ENCODE results near the gene CGRRF1. TPM values are rescaled to one million over a fixed set of nuclear protein-coding genes. Genes with fewer than 3 reads are reported as not detected.

Gene CGRRF1
- total and polyA plus RNA-seq, 2 of the 13 experiments (the other 11 are each of a cell fraction or from before 2014, with no cell fraction given): 16.8 to 18.2 TPM

DNA sequence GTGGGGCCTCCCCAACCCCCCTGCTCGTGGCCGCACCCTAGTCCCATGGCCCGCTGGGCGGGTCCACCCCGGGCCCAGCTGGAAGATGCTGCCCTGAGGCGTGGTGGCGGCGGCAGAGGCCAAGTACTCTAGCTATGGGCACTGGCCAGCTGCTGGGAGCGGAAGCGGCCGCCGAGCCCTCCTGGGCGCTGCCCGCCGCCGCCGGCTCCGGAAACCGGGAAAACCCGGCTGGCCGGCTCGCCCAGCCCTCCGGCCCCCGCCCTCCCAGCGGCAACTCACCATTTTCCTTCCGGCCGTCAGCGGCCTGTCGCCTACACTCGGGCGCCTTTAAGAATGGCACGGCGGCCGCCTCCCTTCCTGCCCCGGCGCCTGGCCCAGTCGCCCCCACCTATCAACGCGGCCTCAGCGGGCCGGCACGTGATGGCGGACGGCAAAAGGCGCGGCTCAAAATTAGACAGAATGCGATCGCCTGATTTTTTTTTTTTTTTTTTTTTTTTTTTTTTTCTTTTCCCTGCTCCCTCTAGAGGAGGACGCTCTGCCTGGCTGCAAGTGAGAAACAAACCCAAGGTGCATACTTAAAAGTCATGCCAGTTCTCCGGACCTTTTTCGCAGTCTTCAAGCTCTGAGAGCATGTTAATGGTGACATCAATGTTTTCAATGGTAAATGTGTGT lies 20.9 kb upstream of the CGRRF1 start, which contains the start of gene GMFB (continued):
- TF ChIP-seq, protein P1, sequence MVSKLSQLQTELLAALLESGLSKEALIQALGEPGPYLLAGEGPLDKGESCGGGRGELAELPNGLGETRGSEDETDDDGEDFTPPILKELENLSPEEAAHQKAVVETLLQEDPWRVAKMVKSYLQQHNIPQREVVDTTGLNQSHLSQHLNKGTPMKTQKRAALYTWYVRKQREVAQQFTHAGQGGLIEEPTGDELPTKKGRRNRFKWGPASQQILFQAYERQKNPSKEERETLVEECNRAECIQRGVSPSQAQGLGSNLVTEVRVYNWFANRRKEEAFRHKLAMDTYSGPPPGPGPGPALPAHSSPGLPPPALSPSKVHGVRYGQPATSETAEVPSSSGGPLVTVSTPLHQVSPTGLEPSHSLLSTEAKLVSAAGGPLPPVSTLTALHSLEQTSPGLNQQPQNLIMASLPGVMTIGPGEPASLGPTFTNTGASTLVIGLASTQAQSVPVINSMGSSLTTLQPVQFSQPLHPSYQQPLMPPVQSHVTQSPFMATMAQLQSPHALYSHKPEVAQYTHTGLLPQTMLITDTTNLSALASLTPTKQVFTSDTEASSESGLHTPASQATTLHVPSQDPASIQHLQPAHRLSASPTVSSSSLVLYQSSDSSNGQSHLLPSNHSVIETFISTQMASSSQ (IDR thresholded peaks at IDR 0.05; ENCODE audit: low read depth): no peak
- TF ChIP-seq, protein P1 (CRISPR knock-in tag; IDR thresholded peaks at IDR 0.05; ENCODE audit: borderline replicate concordance): peak; percentile 54; the same call in 1 of the 2 replicates
- TF ChIP-seq HOXA7 (CRISPR knock-in tag; IDR thresholded peaks at IDR 0.05): no peak
- 0 out of 2 replicates have a peak, but pooled peaks have one; percentile 31 for TF ChIP-seq ZNF230 (CRISPR knock-in tag; IDR thresholded peaks at IDR 0.05)
- TF ChIP-seq, protein P2, sequence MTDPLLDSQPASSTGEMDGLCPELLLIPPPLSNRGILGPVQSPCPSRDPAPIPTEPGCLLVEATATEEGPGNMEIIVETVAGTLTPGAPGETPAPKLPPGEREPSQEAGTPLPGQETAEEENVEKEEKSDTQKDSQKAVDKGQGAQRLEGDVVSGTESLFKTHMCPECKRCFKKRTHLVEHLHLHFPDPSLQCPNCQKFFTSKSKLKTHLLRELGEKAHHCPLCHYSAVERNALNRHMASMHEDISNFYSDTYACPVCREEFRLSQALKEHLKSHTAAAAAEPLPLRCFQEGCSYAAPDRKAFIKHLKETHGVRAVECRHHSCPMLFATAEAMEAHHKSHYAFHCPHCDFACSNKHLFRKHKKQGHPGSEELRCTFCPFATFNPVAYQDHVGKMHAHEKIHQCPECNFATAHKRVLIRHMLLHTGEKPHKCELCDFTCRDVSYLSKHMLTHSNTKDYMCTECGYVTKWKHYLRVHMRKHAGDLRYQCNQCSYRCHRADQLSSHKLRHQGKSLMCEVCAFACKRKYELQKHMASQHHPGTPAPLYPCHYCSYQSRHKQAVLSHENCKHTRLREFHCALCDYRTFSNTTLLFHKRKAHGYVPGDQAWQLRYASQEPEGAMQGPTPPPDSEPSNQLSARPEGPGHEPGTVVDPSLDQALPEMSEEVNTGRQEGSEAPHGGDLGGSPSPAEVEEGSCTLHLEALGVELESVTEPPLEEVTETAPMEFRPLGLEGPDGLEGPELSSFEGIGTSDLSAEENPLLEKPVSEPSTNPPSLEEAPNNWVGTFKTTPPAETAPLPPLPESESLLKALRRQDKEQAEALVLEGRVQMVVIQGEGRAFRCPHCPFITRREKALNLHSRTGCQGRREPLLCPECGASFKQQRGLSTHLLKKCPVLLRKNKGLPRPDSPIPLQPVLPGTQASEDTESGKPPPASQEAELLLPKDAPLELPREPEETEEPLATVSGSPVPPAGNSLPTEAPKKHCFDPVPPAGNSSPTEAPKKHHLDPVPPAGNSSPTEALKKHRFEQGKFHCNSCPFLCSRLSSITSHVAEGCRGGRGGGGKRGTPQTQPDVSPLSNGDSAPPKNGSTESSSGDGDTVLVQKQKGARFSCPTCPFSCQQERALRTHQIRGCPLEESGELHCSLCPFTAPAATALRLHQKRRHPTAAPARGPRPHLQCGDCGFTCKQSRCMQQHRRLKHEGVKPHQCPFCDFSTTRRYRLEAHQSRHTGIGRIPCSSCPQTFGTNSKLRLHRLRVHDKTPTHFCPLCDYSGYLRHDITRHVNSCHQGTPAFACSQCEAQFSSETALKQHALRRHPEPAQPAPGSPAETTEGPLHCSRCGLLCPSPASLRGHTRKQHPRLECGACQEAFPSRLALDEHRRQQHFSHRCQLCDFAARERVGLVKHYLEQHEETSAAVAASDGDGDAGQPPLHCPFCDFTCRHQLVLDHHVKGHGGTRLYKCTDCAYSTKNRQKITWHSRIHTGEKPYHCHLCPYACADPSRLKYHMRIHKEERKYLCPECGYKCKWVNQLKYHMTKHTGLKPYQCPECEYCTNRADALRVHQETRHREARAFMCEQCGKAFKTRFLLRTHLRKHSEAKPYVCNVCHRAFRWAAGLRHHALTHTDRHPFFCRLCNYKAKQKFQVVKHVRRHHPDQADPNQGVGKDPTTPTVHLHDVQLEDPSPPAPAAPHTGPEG (CRISPR knock-in tag; IDR thresholded peaks at IDR 0.05): peak; percentile 38; the same call in 1 of the 2 replicates
- TF ChIP-seq HNRNPH1 (optimal IDR thresholded peaks at IDR 0.05; ENCODE audit: low read depth, low read length): no peak
- TF ChIP-seq ZNF44 (CRISPR knock-in tag; IDR thresholded peaks at IDR 0.05): no peak
- TF ChIP-seq ZNF343 (CRISPR knock-in tag; IDR thresholded peaks at IDR 0.05): peak; percentile 75; the same call in 1 of the 2 replicates
- TF ChIP-seq MEIS2 (CRISPR knock-in tag; IDR thresholded peaks at IDR 0.05): peak; percentile 52
- TF ChIP-seq RCOR2 (CRISPR knock-in tag; IDR thresholded peaks at IDR 0.05): no peak
- no peak for TF ChIP-seq RBAK (CRISPR knock-in tag; IDR thresholded peaks at IDR 0.05)
- TF ChIP-seq, protein P3, sequence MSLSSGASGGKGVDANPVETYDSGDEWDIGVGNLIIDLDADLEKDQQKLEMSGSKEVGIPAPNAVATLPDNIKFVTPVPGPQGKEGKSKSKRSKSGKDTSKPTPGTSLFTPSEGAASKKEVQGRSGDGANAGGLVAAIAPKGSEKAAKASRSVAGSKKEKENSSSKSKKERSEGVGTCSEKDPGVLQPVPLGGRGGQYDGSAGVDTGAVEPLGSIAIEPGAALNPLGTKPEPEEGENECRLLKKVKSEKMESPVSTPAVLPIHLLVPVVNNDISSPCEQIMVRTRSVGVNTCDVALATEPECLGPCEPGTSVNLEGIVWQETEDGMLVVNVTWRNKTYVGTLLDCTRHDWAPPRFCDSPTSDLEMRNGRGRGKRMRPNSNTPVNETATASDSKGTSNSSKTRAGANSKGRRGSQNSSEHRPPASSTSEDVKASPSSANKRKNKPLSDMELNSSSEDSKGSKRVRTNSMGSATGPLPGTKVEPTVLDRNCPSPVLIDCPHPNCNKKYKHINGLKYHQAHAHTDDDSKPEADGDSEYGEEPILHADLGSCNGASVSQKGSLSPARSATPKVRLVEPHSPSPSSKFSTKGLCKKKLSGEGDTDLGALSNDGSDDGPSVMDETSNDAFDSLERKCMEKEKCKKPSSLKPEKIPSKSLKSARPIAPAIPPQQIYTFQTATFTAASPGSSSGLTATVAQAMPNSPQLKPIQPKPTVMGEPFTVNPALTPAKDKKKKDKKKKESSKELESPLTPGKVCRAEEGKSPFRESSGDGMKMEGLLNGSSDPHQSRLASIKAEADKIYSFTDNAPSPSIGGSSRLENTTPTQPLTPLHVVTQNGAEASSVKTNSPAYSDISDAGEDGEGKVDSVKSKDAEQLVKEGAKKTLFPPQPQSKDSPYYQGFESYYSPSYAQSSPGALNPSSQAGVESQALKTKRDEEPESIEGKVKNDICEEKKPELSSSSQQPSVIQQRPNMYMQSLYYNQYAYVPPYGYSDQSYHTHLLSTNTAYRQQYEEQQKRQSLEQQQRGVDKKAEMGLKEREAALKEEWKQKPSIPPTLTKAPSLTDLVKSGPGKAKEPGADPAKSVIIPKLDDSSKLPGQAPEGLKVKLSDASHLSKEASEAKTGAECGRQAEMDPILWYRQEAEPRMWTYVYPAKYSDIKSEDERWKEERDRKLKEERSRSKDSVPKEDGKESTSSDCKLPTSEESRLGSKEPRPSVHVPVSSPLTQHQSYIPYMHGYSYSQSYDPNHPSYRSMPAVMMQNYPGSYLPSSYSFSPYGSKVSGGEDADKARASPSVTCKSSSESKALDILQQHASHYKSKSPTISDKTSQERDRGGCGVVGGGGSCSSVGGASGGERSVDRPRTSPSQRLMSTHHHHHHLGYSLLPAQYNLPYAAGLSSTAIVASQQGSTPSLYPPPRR (CRISPR knock-in tag; IDR thresholded peaks at IDR 0.05; ENCODE audit: borderline replicate concordance): no peak
- TF ChIP-seq, protein P4, sequence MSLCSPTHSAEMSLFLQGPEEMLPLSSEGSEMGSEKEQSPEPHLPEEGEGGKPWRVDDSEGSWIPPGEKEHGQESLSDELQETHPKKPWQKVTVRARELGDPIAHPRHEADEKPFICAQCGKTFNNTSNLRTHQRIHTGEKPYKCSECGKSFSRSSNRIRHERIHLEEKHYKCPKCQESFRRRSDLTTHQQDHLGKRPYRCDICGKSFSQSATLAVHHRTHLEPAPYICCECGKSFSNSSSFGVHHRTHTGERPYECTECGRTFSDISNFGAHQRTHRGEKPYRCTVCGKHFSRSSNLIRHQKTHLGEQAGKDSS (CRISPR knock-in tag; IDR thresholded peaks at IDR 0.05; ENCODE audit: borderline replicate concordance, low read depth): no peak

All from HepG2 (cell line).